Neural cell (in vitro differentiated cells): ENCODE data around the gene FHIT.

Experiments
- CTCF ChIP-seq: fragments of 450-650 bp; IDR thresholded peaks from 2 replicates; pipeline ENCODE4 v1.5.1; 2014; ENCODE audit warnings: antibody characterized with exemption, mild to moderate bottlenecking, moderate library complexity; ENCODE audit not compliant: poor library complexity, severe bottlenecking
- EP300 ChIP-seq: fragments of 450-650 bp; conservative IDR thresholded peaks from 2 replicates; pipeline ENCODE4 v1.6.1; 2014; ENCODE audit warnings: antibody characterized with exemption, mild to moderate bottlenecking, moderate library complexity; ENCODE audit not compliant: poor library complexity, severe bottlenecking
- EZH2 ChIP-seq: fragments of 200-600, 300-800 bp; shearing (Covaris generic), sonication (generic); IDR thresholded peaks from 2 replicates; pipeline ENCODE4 v1.6.1; 2014; ENCODE audit warnings: antibody characterized with exemption, low read length, borderline replicate concordance, mild to moderate bottlenecking; ENCODE audit not compliant: insufficient read depth, poor library complexity, severe bottlenecking
- MXI1 ChIP-seq: fragments of 450-650 bp; conservative IDR thresholded peaks from 2 replicates; pipeline ENCODE4 v1.6.1; 2014; ENCODE audit warnings: antibody characterized with exemption, mild to moderate bottlenecking; ENCODE audit not compliant: poor library complexity, severe bottlenecking
- POLR2AphosphoS5 ChIP-seq: IDR thresholded peaks from 2 replicates; pipeline ENCODE4 v1.6.1; 2012
- SMC3 ChIP-seq: fragments of 450-650 bp; conservative IDR thresholded peaks from 2 replicates; pipeline ENCODE4 v1.6.1; 2014; ENCODE audit warnings: antibody characterized with exemption, mild to moderate bottlenecking, moderate library complexity; ENCODE audit not compliant: poor library complexity
- TAF1 ChIP-seq: IDR thresholded peaks from 2 replicates; pipeline ENCODE4 v1.6.1; 2012; ENCODE audit warnings: low read depth
- TF ChIP-seq, protein P1 (sequence below): IDR thresholded peaks from 2 replicates; pipeline ENCODE4 v1.6.1; 2012; ENCODE audit warnings: borderline replicate concordance

DNA sequence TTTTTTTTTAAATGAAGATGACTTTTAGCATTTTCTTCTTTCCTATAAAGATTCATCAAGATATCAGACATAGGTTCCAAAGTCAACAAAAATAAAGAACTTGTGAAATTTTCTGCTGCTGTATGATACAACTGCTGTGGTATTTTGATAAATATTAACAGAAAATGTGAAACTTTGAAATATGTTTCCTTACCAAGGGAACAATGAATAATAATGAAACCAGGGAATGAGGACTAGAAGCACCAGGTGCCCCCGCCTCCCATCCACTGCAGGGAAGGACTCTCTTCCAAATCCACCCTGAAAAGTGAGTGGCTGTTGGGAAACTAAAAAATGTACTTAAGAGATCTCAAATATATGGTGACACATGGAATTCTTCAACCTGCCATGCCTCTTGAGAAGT lies 198.4 kb downstream of the FHIT start:
- TF ChIP-seq POLR2AphosphoS5: no peak
- TF ChIP-seq CTCF: no peak
- TF ChIP-seq EP300: no peak
- no peak for TF ChIP-seq EZH2
- TF ChIP-seq TAF1: no peak
- TF ChIP-seq, protein P1, sequence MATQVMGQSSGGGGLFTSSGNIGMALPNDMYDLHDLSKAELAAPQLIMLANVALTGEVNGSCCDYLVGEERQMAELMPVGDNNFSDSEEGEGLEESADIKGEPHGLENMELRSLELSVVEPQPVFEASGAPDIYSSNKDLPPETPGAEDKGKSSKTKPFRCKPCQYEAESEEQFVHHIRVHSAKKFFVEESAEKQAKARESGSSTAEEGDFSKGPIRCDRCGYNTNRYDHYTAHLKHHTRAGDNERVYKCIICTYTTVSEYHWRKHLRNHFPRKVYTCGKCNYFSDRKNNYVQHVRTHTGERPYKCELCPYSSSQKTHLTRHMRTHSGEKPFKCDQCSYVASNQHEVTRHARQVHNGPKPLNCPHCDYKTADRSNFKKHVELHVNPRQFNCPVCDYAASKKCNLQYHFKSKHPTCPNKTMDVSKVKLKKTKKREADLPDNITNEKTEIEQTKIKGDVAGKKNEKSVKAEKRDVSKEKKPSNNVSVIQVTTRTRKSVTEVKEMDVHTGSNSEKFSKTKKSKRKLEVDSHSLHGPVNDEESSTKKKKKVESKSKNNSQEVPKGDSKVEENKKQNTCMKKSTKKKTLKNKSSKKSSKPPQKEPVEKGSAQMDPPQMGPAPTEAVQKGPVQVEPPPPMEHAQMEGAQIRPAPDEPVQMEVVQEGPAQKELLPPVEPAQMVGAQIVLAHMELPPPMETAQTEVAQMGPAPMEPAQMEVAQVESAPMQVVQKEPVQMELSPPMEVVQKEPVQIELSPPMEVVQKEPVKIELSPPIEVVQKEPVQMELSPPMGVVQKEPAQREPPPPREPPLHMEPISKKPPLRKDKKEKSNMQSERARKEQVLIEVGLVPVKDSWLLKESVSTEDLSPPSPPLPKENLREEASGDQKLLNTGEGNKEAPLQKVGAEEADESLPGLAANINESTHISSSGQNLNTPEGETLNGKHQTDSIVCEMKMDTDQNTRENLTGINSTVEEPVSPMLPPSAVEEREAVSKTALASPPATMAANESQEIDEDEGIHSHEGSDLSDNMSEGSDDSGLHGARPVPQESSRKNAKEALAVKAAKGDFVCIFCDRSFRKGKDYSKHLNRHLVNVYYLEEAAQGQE: no peak
- TF ChIP-seq MXI1: no peak
- TF ChIP-seq SMC3: no peak
